ENCODE results near the gene MORN1.

MORN1 gene

GRCh38 chr1:2316451-2316961 is 74.8 kb downstream of the MORN1 start:
- no peak for DNase-seq

- DNase-seq, result no peak
Observed at GRCh38 chr1:2315674-2316450, 75.5 kb downstream of the MORN1 start.

GRCh38 chr1:2314803-2315673 is 76.3 kb downstream of the MORN1 start:
- no peak for DNase-seq

GRCh38 chr1:2314273-2314802 is 77.0 kb downstream of the MORN1 start:
- no peak for DNase-seq

GRCh38 chr1:2313651-2314261 is 77.6 kb downstream of the MORN1 start:
- no peak for DNase-seq

- DNase-seq, result no peak
Observed at GRCh38 chr1:2312515-2313301, 78.6 kb downstream of the MORN1 start.

GRCh38 chr1:2312160-2312514 is 79.2 kb downstream of the MORN1 start:
- DNase-seq, result no peak

GRCh38 chr1:2311184-2312032 is 79.9 kb downstream of the MORN1 start:
- no peak for DNase-seq

GRCh38 chr1:2310332-2311183 is 80.8 kb downstream of the MORN1 start:
- no peak for DNase-seq

GRCh38 chr1:2308844-2309243 is 82.5 kb downstream of the MORN1 start:
- DNase-seq, result no peak

- no peak for DNase-seq
Observed at GRCh38 chr1:2307972-2308371, 83.4 kb downstream of the MORN1 start.

GRCh38 chr1:2307064-2307605 is 84.2 kb downstream of the MORN1 start:
- DNase-seq, result no peak

GRCh38 chr1:2306151-2306978 is 85.0 kb downstream of the MORN1 start:
- no peak for DNase-seq

GRCh38 chr1:2304921-2305681 is 86.3 kb downstream of the MORN1 start:
- no peak for DNase-seq

GRCh38 chr1:2304282-2304681 is 87.1 kb downstream of the MORN1 start:
- no peak for DNase-seq

- no peak for DNase-seq
Observed at GRCh38 chr1:2303781-2304180, 87.6 kb downstream of the MORN1 start.

- DNase-seq, result no peak
Observed at GRCh38 chr1:2303016-2303775, 88.2 kb downstream of the MORN1 start.
